ENCODE results near the gene MARCHF9.

The MARCHF9 gene

DNA sequence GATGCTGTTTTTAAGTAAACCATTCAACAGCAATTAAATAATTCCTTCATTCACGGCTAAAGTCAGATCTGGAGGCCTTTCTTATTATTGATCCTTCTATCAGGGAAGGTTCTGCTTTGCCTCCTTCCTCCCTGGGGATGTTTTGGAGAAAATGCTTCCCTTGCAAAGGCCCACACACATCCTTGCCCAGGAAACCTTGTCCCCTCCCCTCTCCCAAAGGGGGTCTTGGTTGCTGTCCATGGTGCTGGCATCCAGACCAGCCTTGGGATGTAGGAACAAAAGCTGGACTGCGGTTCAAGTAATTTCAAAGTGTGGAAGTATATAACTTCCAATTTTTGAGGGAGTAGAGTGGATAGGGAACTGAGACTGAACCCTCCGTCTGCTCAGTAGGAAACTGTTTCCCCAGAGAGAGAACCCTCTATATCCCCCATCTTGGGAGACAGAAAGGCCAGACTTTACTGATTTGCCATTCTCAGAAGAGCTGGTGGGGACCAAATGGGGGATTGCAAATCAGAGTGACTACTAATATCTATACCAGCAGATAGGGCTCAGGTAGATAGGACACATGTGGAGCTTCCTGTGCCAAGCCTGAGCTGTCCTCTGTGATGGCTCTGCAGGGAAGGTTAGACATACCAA is 5.6 kb downstream of the MARCHF9 start:
- H3K9me3 Mint-ChIP-seq = no peaks in the 10 kb centered on the region
- no peak for DNase-seq
- peaks cover 29 to 60% of the 10 kb centered on the region in 2 donors for H3K4me1 Mint-ChIP-seq
- peaks cover 4 to 14% of the 10 kb centered on the region in 2 donors for H3K27me3 Mint-ChIP-seq
- no peak for ATAC-seq (replicated peaks)
- H3K27ac Mint-ChIP-seq = no peak overlapping the region
- peaks cover 18 to 30% of the 10 kb centered on the region in 2 donors for H3K36me3 Mint-ChIP-seq
- no peak overlapping the region for H3K4me3 Mint-ChIP-seq

DNA sequence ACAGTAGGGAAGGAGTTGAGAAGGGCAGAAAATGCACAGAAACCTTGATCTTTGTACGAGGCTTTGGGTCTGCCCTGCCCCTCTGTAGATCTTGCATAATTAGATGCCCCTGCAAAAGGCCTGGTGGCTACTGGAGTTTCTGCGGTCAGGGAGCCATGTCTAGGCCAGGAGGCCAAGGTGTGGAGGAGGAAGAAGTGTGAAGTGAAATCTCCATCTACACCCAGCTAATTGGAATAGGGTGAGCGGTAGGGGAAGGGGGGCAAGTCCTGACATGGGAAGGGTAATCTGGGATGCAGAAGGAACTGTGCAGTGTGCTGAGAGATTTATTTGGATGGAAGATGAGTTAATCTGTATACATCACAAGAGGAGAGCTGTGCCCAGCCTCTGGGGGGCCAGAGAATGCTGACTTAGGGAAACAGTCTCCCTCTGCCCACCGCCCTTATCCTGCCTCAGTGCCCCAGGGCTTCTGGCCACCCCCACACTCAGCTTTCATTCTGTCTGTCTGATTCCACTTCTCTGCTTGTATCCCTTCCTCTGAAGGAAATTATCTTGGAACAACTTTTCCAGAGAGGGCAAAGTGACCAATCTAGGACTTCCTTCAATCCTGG is 6.6 kb downstream of the MARCHF9 start:
- Mint-ChIP-seq H3K27ac (peak overlapping the region; percentile 70), H3K4me3 (no peak overlapping the region), H3K4me1 (peaks cover 31 to 64% of the 10 kb centered on the region in 2 donors), H3K27me3 (peaks cover 9 to 19% of the 10 kb centered on the region in 2 donors), H3K9me3 (no peaks in the 10 kb centered on the region), H3K36me3 (peaks cover 18 to 30% of the 10 kb centered on the region in 2 donors)
- no peak for ATAC-seq (replicated peaks)
- no peak for DNase-seq

DNA sequence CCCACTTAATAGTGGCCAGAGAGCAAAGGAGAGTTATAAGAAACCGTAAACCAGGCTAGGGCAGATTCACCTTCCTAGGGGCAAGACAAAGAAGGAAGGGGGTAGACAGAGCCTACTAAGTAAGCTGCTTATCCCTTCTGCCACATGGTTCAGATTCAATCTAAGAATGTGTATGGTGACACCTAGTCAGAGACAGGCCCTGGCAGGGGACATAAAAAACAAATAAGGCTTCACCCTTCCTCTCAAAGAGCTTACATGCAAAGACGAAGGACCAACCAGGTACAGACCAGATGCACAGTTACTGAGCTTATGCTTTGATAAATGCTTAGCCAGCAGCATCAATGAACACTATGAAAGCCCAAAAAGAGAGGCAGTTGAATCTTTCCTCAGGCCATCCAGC is 7.6 kb downstream of the MARCHF9 start:
- DNase-seq (no peak), ATAC-seq (replicated peaks) (no peak)
- Mint-ChIP-seq H3K9me3 (no peaks in the 10 kb centered on the region), H3K36me3 (peaks cover 16 to 27% of the 10 kb centered on the region in 2 donors), H3K4me3 (no peak overlapping the region), H3K27me3 (peaks cover 12 to 29% of the 10 kb centered on the region in 2 donors), H3K27ac (no peak overlapping the region), H3K4me1 (peaks cover 27 to 66% of the 10 kb centered on the region in 2 donors)

DNA sequence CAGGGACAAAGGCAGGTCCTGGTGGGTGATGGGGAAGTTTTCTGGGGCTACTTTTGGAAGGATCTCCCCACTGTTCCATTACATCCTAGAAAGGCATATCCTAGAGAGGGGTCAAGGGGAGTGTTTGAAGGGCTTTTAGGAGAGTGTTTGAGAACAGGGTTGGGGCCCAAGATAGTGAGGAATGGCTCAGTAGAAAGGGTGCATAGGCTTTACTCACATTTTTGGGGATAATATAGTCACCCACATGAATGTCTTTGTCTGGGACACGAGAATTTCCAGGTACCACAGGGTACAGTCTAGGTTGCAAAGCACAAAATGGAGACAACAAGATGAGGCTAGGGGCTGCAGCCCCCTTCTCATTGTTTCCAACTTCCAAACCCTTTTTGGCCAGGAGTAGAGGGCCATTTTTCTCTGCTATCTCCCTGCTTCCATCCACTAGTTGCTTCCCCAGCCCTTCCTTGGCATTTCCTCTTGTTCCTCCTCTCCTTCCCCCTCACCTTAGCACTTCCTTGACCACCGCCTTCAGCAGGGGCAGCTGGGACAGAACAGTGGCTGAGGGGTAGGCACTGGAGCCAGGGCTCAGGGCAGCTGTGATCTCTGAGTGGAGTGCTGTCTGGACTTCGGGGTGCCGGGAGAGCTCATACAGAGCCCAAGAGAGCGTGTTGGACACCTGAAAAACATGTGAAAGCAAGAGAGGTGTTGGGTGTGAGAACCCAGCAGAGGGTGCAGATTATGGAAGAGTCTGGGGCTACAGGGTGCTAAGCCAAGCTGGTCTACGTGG is 9.2 kb downstream of the MARCHF9 start:
- H3K27me3 Mint-ChIP-seq = peaks cover 12 to 31% of the 10 kb centered on the region in 2 donors
- H3K4me1 Mint-ChIP-seq = peaks cover 26 to 60% of the 10 kb centered on the region in 2 donors
- peak overlapping the region; percentile 89 to 94 for H3K4me3 Mint-ChIP-seq
- no peak for DNase-seq
- peak overlapping the region; percentile 26 for H3K27ac Mint-ChIP-seq
- no peak for ATAC-seq (replicated peaks)
- peaks cover 26 to 35% of the 10 kb centered on the region in 2 donors for H3K36me3 Mint-ChIP-seq
- no peaks in the 10 kb centered on the region for H3K9me3 Mint-ChIP-seq

DNA sequence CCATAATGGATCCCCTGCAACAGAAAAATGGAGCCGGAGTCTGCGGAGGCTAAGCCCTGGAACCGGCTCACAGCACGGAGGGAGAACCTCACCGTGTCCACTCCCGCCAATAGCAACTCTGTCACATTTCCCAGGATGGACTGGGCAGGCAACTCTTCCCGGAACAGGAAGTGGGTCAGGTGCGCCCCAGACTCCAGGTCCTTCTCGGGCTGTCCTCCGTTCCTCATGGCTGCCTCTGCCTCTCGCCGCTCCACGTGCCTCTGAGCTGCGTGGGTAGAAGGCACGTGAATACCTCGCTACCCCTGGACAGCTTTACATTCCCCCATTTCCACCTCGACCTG is 9.7 kb downstream of the MARCHF9 start:
- no peak for DNase-seq
- ATAC-seq (replicated peaks) = peak; percentile 28 to 36
- peaks cover 21 to 54% of the 10 kb centered on the region in 2 donors for H3K4me1 Mint-ChIP-seq
- H3K36me3 Mint-ChIP-seq = peaks cover 26 to 35% of the 10 kb centered on the region in 2 donors
- H3K27me3 Mint-ChIP-seq = peaks cover 12 to 31% of the 10 kb centered on the region in 2 donors
- no peaks in the 10 kb centered on the region for H3K9me3 Mint-ChIP-seq
- H3K4me3 Mint-ChIP-seq = peak overlapping the region; percentile 89 to 94
- H3K27ac Mint-ChIP-seq = peak overlapping the region; percentile 63

DNA sequence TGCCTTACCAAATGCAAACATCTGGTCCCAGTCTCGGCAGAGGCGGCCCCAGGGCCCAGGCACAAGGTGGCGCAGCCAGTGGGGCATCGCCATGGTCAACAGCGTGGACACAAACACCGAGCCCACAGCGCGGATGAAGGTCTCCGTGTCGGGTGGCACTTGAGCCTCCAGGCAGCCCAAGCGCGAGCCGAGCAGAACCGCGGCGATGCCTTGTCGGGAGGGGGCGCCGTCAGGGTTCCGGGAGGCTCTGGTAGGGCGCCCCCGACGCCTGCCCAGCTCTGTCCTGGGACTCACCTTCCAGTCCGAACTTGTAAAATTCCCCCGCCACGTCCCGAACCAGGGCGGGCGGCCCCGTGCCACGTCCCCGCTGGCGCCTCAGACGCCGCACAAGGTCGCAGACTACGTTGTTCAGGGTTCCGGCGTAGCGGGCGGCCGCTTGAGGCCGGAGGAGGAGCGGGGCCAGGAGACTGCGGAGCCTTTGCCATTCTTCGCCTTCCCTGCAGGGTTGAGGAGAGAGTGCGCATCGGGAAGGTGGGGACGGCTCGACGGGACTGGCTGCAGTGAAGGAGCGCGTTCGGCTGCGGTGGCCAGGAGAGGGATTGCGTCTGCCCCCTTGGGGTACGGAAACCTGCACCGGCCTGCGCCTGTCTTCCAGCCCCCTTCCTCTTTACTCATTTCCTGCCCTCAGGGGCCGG is 10.2 kb downstream of the MARCHF9 start:
- Mint-ChIP-seq H3K27ac (peak overlapping the region; percentile 63), H3K27me3 (peaks cover 12 to 31% of the 10 kb centered on the region in 2 donors), H3K4me1 (peaks cover 19 to 54% of the 10 kb centered on the region in 2 donors), H3K9me3 (no peaks in the 10 kb centered on the region), H3K36me3 (peaks cover 30 to 36% of the 10 kb centered on the region in 2 donors), H3K4me3 (peak overlapping the region; percentile 89 to 94)
- DNase-seq (no peak), ATAC-seq (replicated peaks) (peak; percentile 68 to 73)

DNA sequence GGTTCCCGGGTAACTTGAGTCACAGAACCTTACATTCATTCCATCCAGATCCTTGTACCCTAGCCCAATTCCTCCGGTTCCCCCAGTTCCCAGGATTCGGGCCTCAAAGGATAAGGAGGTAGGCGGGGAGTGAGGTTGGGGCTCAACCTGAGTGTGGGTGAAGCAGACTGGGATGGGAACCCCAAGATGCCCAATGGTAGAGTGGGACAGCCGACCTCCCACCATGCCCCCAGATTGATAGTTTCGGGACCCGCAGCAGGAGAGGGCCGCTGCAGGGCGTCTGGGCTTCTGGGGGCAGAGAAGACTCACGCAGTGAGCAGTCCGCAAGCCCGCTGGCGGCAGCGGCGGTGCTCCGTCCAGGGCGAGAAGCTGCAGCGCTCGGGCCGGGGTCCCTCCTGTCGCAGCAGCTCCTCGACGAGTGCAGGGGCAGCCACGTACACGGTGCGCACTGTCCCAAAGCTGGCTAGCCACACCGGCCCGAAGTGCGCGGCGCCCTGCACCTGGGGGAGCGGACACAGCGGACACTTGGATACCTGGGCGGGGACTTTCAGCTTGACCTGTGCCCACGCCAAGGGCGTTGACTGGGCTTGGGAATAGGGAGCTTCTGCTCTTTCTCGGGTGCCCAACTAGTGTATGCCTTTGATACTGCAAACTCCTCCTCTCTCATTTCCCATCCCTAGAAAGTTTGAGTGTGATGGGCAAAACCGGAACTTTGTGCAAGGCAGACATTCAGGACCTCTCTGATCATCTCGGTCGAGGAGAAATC is 11.0 kb downstream of the MARCHF9 start:
- DNase-seq (no peak), ATAC-seq (replicated peaks) (peak; percentile 15 to 29)
- H3K9me3 Mint-ChIP-seq = no peaks in the 10 kb centered on the region
- peaks cover 12 to 31% of the 10 kb centered on the region in 2 donors for H3K27me3 Mint-ChIP-seq
- peaks cover 33 to 41% of the 10 kb centered on the region in 2 donors for H3K36me3 Mint-ChIP-seq
- peak overlapping the region; percentile 63 for H3K27ac Mint-ChIP-seq
- H3K4me3 Mint-ChIP-seq = peak overlapping the region; percentile 89 to 94
- H3K4me1 Mint-ChIP-seq = peaks cover 24 to 54% of the 10 kb centered on the region in 2 donors

DNA sequence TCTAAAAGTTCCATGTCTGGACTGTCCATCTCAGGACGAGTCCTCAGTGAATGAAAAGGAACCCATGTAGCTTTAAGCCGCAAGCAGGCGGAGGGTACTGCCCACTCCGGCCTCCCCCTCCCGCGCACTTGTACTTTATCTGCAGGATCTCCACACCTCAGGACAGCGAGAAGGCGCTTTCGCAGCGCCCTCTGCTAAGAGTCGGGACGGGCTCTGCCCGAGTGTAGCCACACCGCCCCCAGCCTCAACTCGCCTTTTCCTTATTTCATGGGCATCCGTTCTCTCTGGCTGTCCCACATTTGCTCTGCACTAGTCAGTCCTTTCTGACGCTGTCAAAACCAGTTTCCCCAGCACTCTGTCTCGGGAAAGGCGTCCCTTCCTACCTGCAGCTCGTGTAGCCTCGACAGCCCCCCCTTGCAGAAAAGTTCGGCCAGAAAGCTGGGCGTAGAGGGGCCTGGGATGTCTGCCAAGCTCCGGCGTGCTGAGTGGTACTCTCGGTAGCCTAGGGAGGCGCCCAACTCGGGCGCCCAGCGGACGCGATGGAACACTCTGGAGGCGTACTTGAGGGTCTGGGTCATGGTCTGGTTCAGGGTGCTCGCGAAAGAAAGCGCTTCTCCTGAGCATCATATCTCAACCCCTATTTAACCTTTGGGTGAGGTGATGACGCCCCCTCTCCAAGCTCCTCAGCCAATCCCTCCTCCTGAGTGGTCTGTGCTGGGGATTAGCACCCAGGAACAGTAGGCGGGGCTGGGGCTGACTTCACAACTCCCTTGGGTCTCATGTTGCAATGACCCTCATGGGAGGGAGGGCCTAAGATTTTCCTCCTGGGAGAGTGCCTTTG is 11.8 kb downstream of the MARCHF9 start, which contains the start of gene CYP27B1:
CYP27B1 (minus strand) TSS at position 615 of the 841 bp plus-strand sequence; CDS start at position 578, 37 bp downstream.
- H3K9me3 Mint-ChIP-seq = no peaks in the 10 kb centered on the region
- H3K36me3 Mint-ChIP-seq = peaks cover 33 to 40% of the 10 kb centered on the region in 2 donors
- DNase-seq = no peak
- peak within 1 kb of the TSS; percentile 89 to 94 for H3K4me3 Mint-ChIP-seq
- peaks cover 12 to 31% of the 10 kb centered on the region in 2 donors for H3K27me3 Mint-ChIP-seq
- peaks cover 28 to 55% of the 10 kb centered on the region in 2 donors for H3K4me1 Mint-ChIP-seq
- ATAC-seq (replicated peaks) = peak; percentile 25 to 26
- H3K27ac Mint-ChIP-seq = no peak within 1 kb of the TSS

DNA sequence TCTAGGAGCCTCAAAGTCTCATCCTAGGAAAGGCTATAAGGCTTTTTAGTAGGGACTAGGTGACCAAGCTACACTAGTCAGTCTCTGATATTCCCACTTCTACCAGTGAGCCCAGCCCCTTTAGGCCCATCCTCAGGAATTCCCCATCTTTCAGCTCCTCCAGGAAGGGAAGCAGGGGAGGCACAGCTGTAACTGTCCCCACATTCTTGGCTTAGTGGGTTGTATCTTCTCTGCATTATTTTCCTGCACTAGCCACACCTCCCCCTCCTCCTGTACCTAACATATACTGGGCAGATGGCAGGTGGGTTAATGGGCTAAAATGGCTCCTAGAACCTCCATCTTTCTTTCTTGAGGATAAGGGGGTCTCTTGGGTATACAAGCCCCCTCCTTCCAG is 12.4 kb downstream of the MARCHF9 start:
- H3K9me3 Mint-ChIP-seq = no peaks in the 10 kb centered on the region
- peaks cover 33 to 43% of the 10 kb centered on the region in 2 donors for H3K36me3 Mint-ChIP-seq
- no peak for ATAC-seq (replicated peaks)
- no peak for DNase-seq
- H3K4me1 Mint-ChIP-seq = peaks cover 30 to 58% of the 10 kb centered on the region in 2 donors
- H3K27me3 Mint-ChIP-seq = peaks cover 12 to 31% of the 10 kb centered on the region in 2 donors
- H3K27ac Mint-ChIP-seq = no peak overlapping the region
- no peak overlapping the region for H3K4me3 Mint-ChIP-seq

DNA sequence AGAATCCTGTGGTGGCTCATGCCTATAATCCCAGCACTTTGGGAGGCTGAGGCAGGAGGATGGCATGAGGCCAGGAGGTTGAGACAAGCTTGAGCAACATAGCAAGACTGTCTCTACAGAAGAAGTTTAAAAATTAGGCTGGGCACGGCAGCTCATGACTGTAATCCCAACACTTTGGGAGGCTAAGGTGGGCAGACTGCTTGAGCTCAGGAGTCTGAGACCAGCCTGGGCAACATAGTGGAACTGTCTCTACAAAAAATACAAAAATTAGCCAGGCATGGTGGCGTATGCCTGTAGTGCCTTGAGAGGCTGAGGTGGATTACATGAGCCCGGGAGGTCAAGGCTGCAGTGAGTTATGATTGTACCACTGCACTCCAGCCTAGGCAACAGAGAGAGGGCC is 13.0 kb downstream of the MARCHF9 start:
- H3K4me3 Mint-ChIP-seq = no peak overlapping the region
- H3K27ac Mint-ChIP-seq = no peak overlapping the region
- DNase-seq (no peak), ATAC-seq (replicated peaks) (no peak)
- H3K27me3 Mint-ChIP-seq = peaks cover 14 to 31% of the 10 kb centered on the region in 2 donors
- peaks cover 31 to 61% of the 10 kb centered on the region in 2 donors for H3K4me1 Mint-ChIP-seq
- H3K36me3 Mint-ChIP-seq = peaks cover 34 to 45% of the 10 kb centered on the region in 2 donors
- no peaks in the 10 kb centered on the region for H3K9me3 Mint-ChIP-seq

DNA sequence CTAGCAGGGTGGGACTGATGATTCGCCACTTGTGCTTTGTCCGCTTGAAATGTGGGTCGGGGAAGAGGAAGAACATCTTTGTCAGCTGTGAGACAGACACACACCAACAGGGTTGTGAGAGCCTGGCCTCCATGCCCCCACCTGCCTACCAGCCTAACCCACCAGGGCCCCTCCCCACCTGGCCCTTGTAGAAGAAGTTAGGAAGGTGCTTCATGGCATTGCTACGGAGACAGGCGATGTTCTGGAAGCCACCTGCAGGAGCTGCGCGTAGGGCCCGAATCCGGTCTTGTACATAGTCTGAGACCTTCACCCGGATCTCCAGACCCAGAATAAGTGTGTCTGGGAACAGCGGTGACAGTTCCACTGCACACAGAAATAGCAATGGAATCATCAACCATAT is 14.7 kb downstream of the MARCHF9 start:
- DNase-seq (no peak), ATAC-seq (replicated peaks) (no peak)
- H3K27ac Mint-ChIP-seq = peak overlapping the region; percentile 43
- H3K9me3 Mint-ChIP-seq = no peaks in the 10 kb centered on the region
- H3K4me1 Mint-ChIP-seq = peaks cover 30 to 61% of the 10 kb centered on the region in 2 donors
- peaks cover 35 to 46% of the 10 kb centered on the region in 2 donors for H3K36me3 Mint-ChIP-seq
- H3K4me3 Mint-ChIP-seq = no peak overlapping the region
- peaks cover 16 to 26% of the 10 kb centered on the region in 2 donors for H3K27me3 Mint-ChIP-seq

DNA sequence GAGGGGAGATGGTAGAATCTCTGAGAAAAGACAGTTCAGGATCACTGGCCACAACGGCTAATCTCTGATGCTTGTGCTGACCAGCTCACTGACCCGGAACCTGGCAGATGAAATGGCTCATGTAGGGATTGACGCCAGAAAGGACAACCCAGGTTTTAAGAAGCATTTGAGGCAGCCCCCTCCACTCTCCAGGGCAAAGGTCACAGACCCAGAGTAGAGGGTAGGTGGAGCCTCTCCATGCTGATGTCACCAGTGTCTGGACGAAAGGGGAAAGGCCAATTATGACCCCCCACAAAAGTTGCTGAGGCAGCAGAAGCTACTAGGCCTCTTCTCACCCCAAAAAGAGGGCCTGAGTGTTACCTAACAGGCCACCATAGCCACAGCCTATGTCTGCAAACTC is 15.8 kb downstream of the MARCHF9 start:
- Mint-ChIP-seq H3K9me3 (no peaks in the 10 kb centered on the region), H3K27ac (no peak overlapping the region), H3K4me1 (peaks cover 24 to 50% of the 10 kb centered on the region in 2 donors), H3K4me3 (peak overlapping the region; percentile 97 to 99), H3K27me3 (peaks cover 10 to 15% of the 10 kb centered on the region in 2 donors), H3K36me3 (peaks cover 35 to 49% of the 10 kb centered on the region in 2 donors)
- ATAC-seq (replicated peaks) (no peak), DNase-seq (no peak)
